Measurements from ENCODE around the gene RAD54L2. TPM values are rescaled to one million over a fixed set of nuclear protein-coding genes. Genes with fewer than 3 reads are reported as not detected.

Gene RAD54L2
- total and polyA plus RNA-seq, 2 of the 4 experiments (the other 2 are of a cell fraction): 6.8 to 24.2 TPM

- H3K56ac ChIP-seq (ENCODE audit: extremely low read depth, insufficient read depth, low read length): no peak overlapping the region
- H2BK5ac ChIP-seq (ENCODE audit: low read depth, low read length, poor library complexity, severe bottlenecking): no peak overlapping the region
- H3K23ac ChIP-seq (ENCODE audit: low read depth, low read length): no peak overlapping the region
- peak overlapping the region; percentile 83 for H2AK9ac ChIP-seq (replicated peaks; ENCODE audit: low read depth, low read length, poor library complexity)
- H3K27ac ChIP-seq (ENCODE audit: insufficient read depth, low read length): no peak overlapping the region
- H4K91ac ChIP-seq (ENCODE audit: insufficient read depth, low read depth, low read length): no peak overlapping the region
- in situ Hi-C loops (cut with MboI; ENCODE audit: low sequenced_read_pairs) (loop anchor here (5.0 to 25.0 kb wide), 3 partner anchors 133 to 285 kb away; partner anchors contain the start of gene IQCF6), intact Hi-C loops (cut with micrococcal nuclease) (loop anchor here (1.0 to 5.0 kb wide), 6 partner anchors 37 to 885 kb away; partner anchors contain the start of genes MAPKAPK3 and RAD54L2), dilution Hi-C loops (cut with HindIII; ENCODE audit: low sequenced_read_pairs, unreplicated experiment) (no loop called here)
- H3K4me3 ChIP-seq (ENCODE audit: insufficient read depth, low read depth, low read length): no peak overlapping the region
- TF ChIP-seq CTCF (conservative IDR thresholded peaks at IDR 0.05; ENCODE audit: low read depth, low read length): peak; percentile 89
- TF ChIP-seq RCOR1 (IDR thresholded peaks at IDR 0.05; ENCODE audit: insufficient replicate concordance, low read length): no peak
- TF ChIP-seq SMC3 (IDR thresholded peaks at IDR 0.05; ENCODE audit: low read depth, low read length): peak; percentile 90
- peak; percentile 91 for TF ChIP-seq RAD21 (IDR thresholded peaks at IDR 0.05; ENCODE audit: low read length)
- no peaks in the 10 kb centered on the region for H3K36me3 ChIP-seq (ENCODE audit: control insufficient read depth, insufficient read depth, low read length)
- no TSS peak for BruUV-seq (replicated peaks)
- no peaks in the 10 kb centered on the region for H3K4me1 ChIP-seq (ENCODE audit: control insufficient read depth, insufficient read depth, low read length)
- no peak overlapping the region for H2AK5ac ChIP-seq (ENCODE audit: low read depth, low read length)
- ATAC-seq (ENCODE audit: low read depth) (peak; percentile 35; the same call in 1 of the 2 replicates), DNase-seq (peak; percentile 71)
- no peak overlapping the region for H3K4me2 ChIP-seq (ENCODE audit: low read depth, low read length)
- H3K14ac ChIP-seq (replicated peaks; ENCODE audit: low read depth, low read length): no peak overlapping the region
- POLR2A ChIA-PET (ENCODE audit: unreplicated experiment): no interaction called here
- no peaks in the 10 kb centered on the region for H3K9me3 ChIP-seq (ENCODE audit: control insufficient read depth, insufficient read depth, low read length)
- CTCF ChIA-PET: interaction anchor here (0.6 to 5.2 kb wide), 8 partner anchors 79 to 297 kb away, joined by 3 to 34 read pairs (median 4); no protein-coding TSS in a partner anchor
- H2AFZ ChIP-seq (replicated peaks; ENCODE audit: low read length, poor library complexity): peak overlapping the region; percentile 85
- H4K8ac ChIP-seq (ENCODE audit: low read depth in 2 of 2, low read length in 2 of 2): peak overlapping the region; percentile 63 to 96; a peak in 3 of 4 replicates
- H3K4ac ChIP-seq (ENCODE audit: low read depth, low read length): no peak overlapping the region
- H2BK20ac ChIP-seq (ENCODE audit: low read depth, low read length): no peak overlapping the region
- H2BK15ac ChIP-seq (ENCODE audit: low read depth, low read length): no peak overlapping the region
- peaks cover under 1% of the 10 kb centered on the region; the same call in 1 of the 2 replicates for H3K27me3 ChIP-seq (ENCODE audit: control insufficient read depth, insufficient read depth, low read length)
- peaks cover 12% of the 10 kb centered on the region for H4K20me1 ChIP-seq (ENCODE audit: insufficient read depth, low read length)
- H3K9ac ChIP-seq (ENCODE audit: low read depth, low read length): no peak overlapping the region
- peak overlapping the region; percentile 65; the same call in 1 of the 2 replicates for H4K5ac ChIP-seq (ENCODE audit: low read depth, low read length)
- H3K18ac ChIP-seq (ENCODE audit: low read depth, low read length): no peak overlapping the region
- WGBS, 2 experiments (ENCODE audit: extremely low coverage in 2 of 2, insufficient read length in 1 of 2): 0% methylated on average over 3 of the region's 6 CpGs; no CpG with 5 or more reads in 1 of the 2 experiments
- H3K79me1 ChIP-seq (ENCODE audit: low read depth in 1 of 2, low read length in 2 of 2): peaks cover 0 to 8% of the 10 kb centered on the region in 2 experiments; a peak in 3 of 4 replicates
- no peak overlapping the region for H2BK120ac ChIP-seq (ENCODE audit: low read depth, low read length)
- no peaks in the 10 kb centered on the region for H3K9me1 ChIP-seq (ENCODE audit: insufficient read depth, low read length)
These were observed 36.5 kb upstream of the RAD54L2 start for GRCh38 chr3:51501833-51502561.
